ENCODE measurements around the gene CCDC50. TPM values are rescaled to one million over a fixed set of nuclear protein-coding genes. Genes with fewer than 3 reads are reported as not detected.

Gene CCDC50, protein sequence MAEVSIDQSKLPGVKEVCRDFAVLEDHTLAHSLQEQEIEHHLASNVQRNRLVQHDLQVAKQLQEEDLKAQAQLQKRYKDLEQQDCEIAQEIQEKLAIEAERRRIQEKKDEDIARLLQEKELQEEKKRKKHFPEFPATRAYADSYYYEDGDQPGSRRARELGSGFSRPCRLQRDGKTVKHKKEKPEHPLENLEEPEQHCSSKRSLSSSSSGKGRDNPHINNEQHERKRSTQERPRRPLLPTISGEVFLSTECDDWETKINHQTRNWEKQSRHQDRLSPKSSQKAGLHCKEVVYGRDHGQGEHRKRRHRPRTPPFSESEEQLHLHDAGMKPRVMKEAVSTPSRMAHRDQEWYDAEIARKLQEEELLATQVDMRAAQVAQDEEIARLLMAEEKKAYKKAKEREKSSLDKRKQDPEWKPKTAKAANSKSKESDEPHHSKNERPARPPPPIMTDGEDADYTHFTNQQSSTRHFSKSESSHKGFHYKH
- 67.3 and 77.0 TPM in 2 replicates for total RNA-seq

DNA sequence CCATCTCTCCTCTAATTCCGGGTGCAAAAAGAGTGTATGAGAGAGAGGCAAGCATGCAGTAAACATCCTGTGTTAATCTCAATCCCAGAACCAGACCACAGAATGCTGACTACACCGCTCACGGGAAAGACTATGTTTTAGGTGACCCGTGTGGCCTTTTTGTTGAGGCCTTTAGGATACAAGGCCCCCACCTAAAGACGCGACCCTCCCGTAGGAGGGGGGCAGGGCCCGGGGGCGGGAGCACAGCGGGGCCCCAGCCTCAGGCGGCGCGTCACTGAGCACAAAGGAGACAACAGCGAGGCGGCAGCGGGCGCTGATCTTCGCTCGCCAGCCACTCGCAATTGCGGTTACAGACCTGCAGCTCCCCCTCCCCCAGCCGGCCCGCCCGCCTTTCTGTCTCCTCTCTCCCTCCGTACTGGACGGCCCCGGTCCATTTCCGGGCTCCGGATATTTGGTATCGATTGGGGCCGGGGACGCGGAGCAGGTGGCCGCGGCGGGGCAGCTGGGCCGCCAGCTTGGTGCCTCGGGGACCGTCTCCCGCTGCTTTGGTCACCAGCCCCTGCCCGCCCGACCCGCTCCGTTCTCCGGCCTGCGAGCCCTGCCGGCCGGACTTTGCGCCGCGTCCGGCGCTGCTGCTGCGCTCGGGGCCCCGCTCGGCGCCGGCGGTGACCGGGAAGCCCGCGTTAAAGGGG lies at the start of gene CCDC50:
CCDC50 (plus strand) TSS at position 433 of the 692 bp plus-strand sequence. CDS start 281 bp downstream, outside the sequence.

DNA sequence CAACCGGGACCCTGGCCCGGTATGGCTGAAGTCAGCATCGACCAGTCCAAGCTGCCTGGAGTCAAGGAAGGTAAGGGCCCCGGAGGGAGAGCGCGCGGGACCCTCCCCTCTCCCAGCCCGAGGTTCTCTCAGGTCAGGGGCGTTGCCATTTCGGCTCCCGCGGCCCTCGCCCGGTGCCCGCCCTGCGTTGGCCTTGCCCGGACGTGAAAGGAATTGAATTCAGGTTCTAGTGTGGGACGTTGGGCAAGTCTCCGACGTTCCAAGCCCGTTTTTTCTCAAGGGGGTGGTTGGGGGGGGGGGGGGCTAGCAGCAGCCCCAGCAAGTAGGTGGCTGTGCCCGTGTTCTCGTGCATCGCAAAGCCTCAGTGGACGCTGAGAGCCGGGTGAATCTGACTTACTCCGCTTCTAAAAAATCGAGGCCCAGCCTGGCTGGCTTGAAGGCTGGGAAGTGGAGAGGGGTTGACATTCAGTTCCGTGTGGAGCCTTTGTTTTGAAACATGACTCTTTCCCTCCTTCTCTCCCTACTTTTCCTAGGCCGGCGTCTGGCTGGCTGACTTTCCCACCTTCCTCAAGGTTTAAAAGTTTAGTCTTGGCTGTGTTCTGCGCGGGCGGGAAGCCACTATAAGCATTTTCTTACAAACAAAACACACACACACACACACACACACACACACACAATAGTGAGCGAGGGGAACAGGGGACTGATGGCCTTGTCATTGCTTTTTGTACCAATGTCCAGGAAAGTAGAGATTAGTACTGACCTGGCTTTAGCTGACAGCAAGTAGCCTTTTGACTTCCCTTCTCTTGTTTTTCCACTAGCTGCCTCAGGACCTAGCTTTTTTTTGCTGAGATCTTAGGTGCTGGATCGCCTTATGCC lies 698 bp downstream of the CCDC50 start, which contains the start of gene UTS2B:
UTS2B (minus strand) TSS at position 873 of the 876 bp plus-strand sequence. CDS start 48,337 bp downstream, outside the sequence.

Other genes starting within 250 kb of the CCDC50 start
- not detected in 2 replicates for gene OSTN, start 130.2 kb upstream of the CCDC50 start, total RNA-seq
- gene UTS2B, start 1.1 kb downstream of the CCDC50 start, total RNA-seq: 0.07 TPM in 1 of 2 replicates, not detected in the other
- gene PYDC2, start 131.8 kb downstream of the CCDC50 start, total RNA-seq: not detected in 2 replicates